Cardiac muscle cell (in vitro differentiated cells and primary cell): Measurements from ENCODE around the gene SETD4. TPM values are rescaled to one million over a fixed set of nuclear protein-coding genes. Genes with fewer than 3 reads are reported as not detected.

Source experiments
- DNase-seq, 2 donors: peaks; one replicate each; pipeline versions ENCODE4 v3.0.0 to v3.0.0-alpha.2; 2010 to 2017; ENCODE audit warnings: low read depth in 1 of 2, low spot score in 1 of 2
- H3K27ac ChIP-seq: fragments of 200-600 bp; sonication (generic); 2 replicates; pipeline ENCODE4 v1.5.1; 2016
- H3K27me3 ChIP-seq: fragments of 200-600 bp; sonication (generic); 2 replicates; pipeline ENCODE4 v1.6.0; 2016; ENCODE audit warnings: control low read depth
- H3K36me3 ChIP-seq: fragments of 200-600 bp; sonication (generic); 2 replicates; pipeline ENCODE4 v1.5.1; 2016; ENCODE audit warnings: control low read depth
- H3K4me1 ChIP-seq: fragments of 200-600 bp; sonication (generic); 2 replicates; pipeline ENCODE4 v1.8.1; 2017; ENCODE audit warnings: low read depth, mild to moderate bottlenecking, mixed run types
- H3K4me3 ChIP-seq: fragments of 200-600 bp; sonication (generic); 2 replicates; pipeline ENCODE4 v1.5.1; 2016; ENCODE audit warnings: mild to moderate bottlenecking
- H3K9me3 ChIP-seq: fragments of 200-600 bp; sonication (generic); 2 replicates; pipeline ENCODE4 v1.5.1; 2017; ENCODE audit warnings: low read depth, mild to moderate bottlenecking, control low read depth
- CTCF ChIP-seq: IDR thresholded peaks from 2 replicates; pipeline ENCODE4 v1.5.1; 2012; ENCODE audit warnings: low read depth, mild to moderate bottlenecking, low read length
- polyA plus RNA-seq: library from polyadenylated mRNA; unstranded; fragments of >200 nt; fragmentation: Nextera tagmentation; extraction: Ambion mirVana; gene quantifications from 2 replicates; pipeline ENCODE4 v1.2.1, GENCODE V29; 2016
- total RNA-seq: library from RNA; depleted of rRNA; stranded (reverse); fragments of >200 nt; gene quantifications from 2 replicates; pipeline ENCODE4 v1.2.3, GENCODE V29; 2016

The SETD4 gene
- total and polyA plus RNA-seq, 2 experiments from 2014 or later: 16.2 to 28.5 TPM

- Histone ChIP-seq H3K27ac (no peak overlapping the region), H3K9me3 (no peaks in the 10 kb centered on the region), H3K36me3 (no peaks in the 10 kb centered on the region), H3K4me1 (no peaks in the 10 kb centered on the region), H3K27me3 (no peaks in the 10 kb centered on the region), H3K4me3 (no peak overlapping the region)
- TF ChIP-seq CTCF: no peak
- no peak for DNase-seq
Measured at GRCh38 chr21:35984654-35985361, 75.5 kb downstream of the SETD4 start.

Other genes starting within 250 kb of the SETD4 start
- gene CBR1, start 9.5 kb upstream of the SETD4 start, total RNA-seq: 60.8 and 83.1 TPM in 2 replicates
- gene CBR1, start 9.5 kb upstream of the SETD4 start, polyA plus RNA-seq: 45.1 and 49.5 TPM in 2 replicates
- gene CBR3, start 74.6 kb upstream of the SETD4 start, total RNA-seq: not detected in 2 replicates
- not detected in 2 replicates for gene CBR3, start 74.6 kb upstream of the SETD4 start, polyA plus RNA-seq
- 3.3 and 5.8 TPM in 2 replicates for gene DOP1B, start 96.3 kb upstream of the SETD4 start, total RNA-seq
- gene DOP1B, start 96.3 kb upstream of the SETD4 start, polyA plus RNA-seq: 6.9 and 7.4 TPM in 2 replicates